Calu3 (cell line): ENCODE measurements around the gene C2CD4D. TPM values are rescaled to one million over a fixed set of nuclear protein-coding genes. Genes with fewer than 3 reads are reported as not detected.

Experiments
- total RNA-seq: library from RNA; stranded (reverse); gene quantifications from 2 replicates; pipeline ENCODE4 v1.2.3, GENCODE V29; 2022

C2CD4D gene
- total RNA-seq, 1 experiment from 2014 or later, result 2.5 TPM

Other genes with a start within 250 kb of the C2CD4D start
- 52.4 and 57.1 TPM in 2 replicates for gene SNX27, start 227.8 kb downstream of the C2CD4D start, total RNA-seq
- gene CELF3, start 123.0 kb downstream of the C2CD4D start, total RNA-seq, result not detected in 2 replicates
- gene RIIAD1, start 118.3 kb downstream of the C2CD4D start, total RNA-seq, result not detected in 2 replicates
- 106 and 118 TPM in 2 replicates for gene MRPL9, start 76.3 kb downstream of the C2CD4D start, total RNA-seq
- gene TDRKH, start 49.3 kb downstream of the C2CD4D start, total RNA-seq, result 20.2 and 25.7 TPM in 2 replicates
- gene LINGO4, start 34.4 kb downstream of the C2CD4D start, total RNA-seq, result not detected in 2 replicates
- 0.19 and 1.2 TPM in 2 replicates for gene RORC, start 8.0 kb downstream of the C2CD4D start, total RNA-seq
- not detected in 2 replicates for gene THEM5, start 13.9 kb upstream of the C2CD4D start, total RNA-seq
- 17.2 and 18.6 TPM in 2 replicates for gene THEM4, start 69.7 kb upstream of the C2CD4D start, total RNA-seq
- 882 and 921 TPM in 2 replicates for gene S100A10, start 154.0 kb upstream of the C2CD4D start, total RNA-seq
- gene S100A11, start 197.2 kb upstream of the C2CD4D start, total RNA-seq, result 1,217 and 1,326 TPM in 2 replicates
- gene TCHHL1, start 249.2 kb upstream of the C2CD4D start, total RNA-seq, result not detected in 2 replicates